Activated naive CD4-positive, alpha-beta T cell treated with anti-CD3 and anti-CD28 coated beads, Interleukin-2, amount 50 U/mL, for 72 hours (primary cell): ENCODE results near the gene SFXN3. TPM values are rescaled to one million over a fixed set of nuclear protein-coding genes. Genes with fewer than 3 reads are reported as not detected.

ENCODE experiments used
- ATAC-seq, 2 donors: fragments of 150-1000 bp; cut with Tn5 transposase; 2 replicates each; pipeline ENCODE4 v1.10.0; 2021; ENCODE audit warnings: mild to moderate bottlenecking in 2 of 2, moderate library complexity in 2 of 2
- DNase-seq, 2 donors: peaks; one replicate each; pipeline ENCODE4 v3.0.0; 2021 to 2022; ENCODE audit warnings: low spot score in 2 of 2
- H3K27ac Mint-ChIP-seq, 2 donors: one replicate each; pipeline ENCODE4 v1.8.0; 2022; ENCODE audit warnings: mild to moderate bottlenecking in 2 of 2, mixed read lengths in 2 of 2
- H3K36me3 Mint-ChIP-seq, 2 donors: one replicate each; pipeline ENCODE4 v1.8.0; 2022; ENCODE audit warnings: mixed read lengths in 2 of 2
- H3K9me3 Mint-ChIP-seq, 2 donors: one replicate each; pipeline ENCODE4 v1.8.0; 2022; ENCODE audit warnings: mixed read lengths in 2 of 2
- total RNA-seq, 2 donors: library from RNA; stranded (reverse); gene quantifications; one replicate each; pipeline ENCODE4 v1.2.3, GENCODE V29; 2022

The SFXN3 gene
- 10 to 100 TPM; 36.9 to 43.9 TPM for total RNA-seq

DNA sequence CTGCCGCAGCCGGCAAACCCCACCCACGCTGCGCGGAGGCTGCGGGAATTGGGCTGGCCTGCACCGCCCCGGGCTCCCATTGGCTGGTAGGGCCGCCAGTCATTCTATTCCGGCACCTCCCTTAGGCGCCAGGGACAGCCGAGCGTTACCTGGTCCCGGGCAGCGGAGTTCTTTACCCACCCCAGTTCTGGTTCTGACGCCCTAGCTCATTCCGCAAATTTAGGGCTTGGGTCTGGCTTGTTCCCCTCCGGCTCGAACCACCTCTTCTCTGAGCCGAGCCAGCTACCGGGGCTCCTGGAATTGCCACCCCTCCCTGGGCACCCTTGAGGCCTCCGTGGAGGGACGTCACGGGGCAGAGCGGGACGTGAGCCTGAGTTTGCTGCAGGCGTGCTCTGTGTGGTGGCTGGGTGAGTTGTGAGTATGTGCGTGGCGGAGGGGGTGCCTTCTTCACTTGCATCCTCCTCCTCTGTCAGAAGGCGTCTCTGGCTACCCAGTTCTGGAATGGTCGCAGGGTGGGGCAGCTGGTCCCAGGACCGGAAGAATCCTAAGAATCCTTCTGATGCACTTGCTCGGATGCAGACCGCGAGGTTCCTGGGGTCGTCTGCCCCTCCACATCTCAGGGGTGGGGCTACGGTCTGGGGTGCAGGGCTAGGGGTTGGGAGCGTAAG, at the start of gene SFXN3, which contains the start of gene PDZD7:
TSS of gene SFXN3 (plus strand) at position 107 of the 668 bp plus-strand sequence. CDS start 3,461 bp downstream, outside the sequence.
TSS of gene PDZD7 (minus strand) at position 2 of the 668 bp plus-strand sequence. CDS start 910 bp downstream, outside the sequence.
- peak; percentile 85 to 86 for ATAC-seq
- Mint-ChIP-seq H3K36me3 (no peaks in the 10 kb centered on the region), H3K27ac (peak within 1 kb of the TSS; percentile 85 to 86), H3K9me3 (no peaks in the 10 kb centered on the region)
- peak; percentile 97 to 98 for DNase-seq

GRCh38 chr10:100982916-100983830, 47.9 kb upstream of the SFXN3 start:
- Mint-ChIP-seq H3K9me3 (no peaks in the 10 kb centered on the region), H3K36me3 (peaks cover 10 to 12% of the 10 kb centered on the region in 2 donors), H3K27ac (peak overlapping the region in 1 of 2 donors; percentile 46)
- DNase-seq, result peak in 1 of 2 donors; percentile 49
- ATAC-seq, result no peak

GRCh38 chr10:100983868-100984671, 47.0 kb upstream of the SFXN3 start:
- Mint-ChIP-seq H3K36me3 (peaks cover 10 to 12% of the 10 kb centered on the region in 2 donors), H3K27ac (no peak overlapping the region), H3K9me3 (no peaks in the 10 kb centered on the region)
- ATAC-seq, result no peak
- peak in 1 of 2 donors; percentile 46 for DNase-seq

GRCh38 chr10:100984672-100985177, 46.3 kb upstream of the SFXN3 start:
- no peak for ATAC-seq
- Mint-ChIP-seq H3K27ac (no peak overlapping the region), H3K36me3 (peaks cover 10 to 12% of the 10 kb centered on the region in 2 donors), H3K9me3 (no peaks in the 10 kb centered on the region)
- DNase-seq, result peak in 1 of 2 donors; percentile 31

DNA sequence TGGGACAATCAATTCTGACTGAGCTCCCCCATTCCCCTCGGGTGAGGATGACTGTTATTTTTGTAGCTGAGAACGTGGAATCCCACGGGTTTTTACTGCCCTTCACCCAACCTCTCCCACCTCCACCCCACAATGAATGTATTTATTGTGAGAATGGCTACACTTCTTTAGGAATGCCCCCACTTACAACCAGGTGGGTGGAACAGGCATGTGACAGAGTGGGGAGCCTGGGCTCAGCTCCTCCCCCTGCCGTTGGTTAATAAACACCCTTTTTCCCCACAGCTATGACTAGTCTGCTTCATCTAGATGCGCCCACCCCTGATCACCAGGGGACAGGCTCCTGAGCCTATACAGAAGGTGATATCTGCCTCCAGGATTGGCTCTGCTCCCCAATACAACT, 45.7 kb upstream of the SFXN3 start:
- no peak for ATAC-seq
- no peaks in the 10 kb centered on the region for H3K9me3 Mint-ChIP-seq
- H3K27ac Mint-ChIP-seq, result peak overlapping the region in 1 of 2 donors; percentile 56
- peaks cover 12 to 13% of the 10 kb centered on the region in 2 donors for H3K36me3 Mint-ChIP-seq
- DNase-seq, result no peak

- DNase-seq (no peak), ATAC-seq (no peak)
- Mint-ChIP-seq H3K27ac (peak overlapping the region; percentile 87 to 96), H3K9me3 (no peaks in the 10 kb centered on the region), H3K36me3 (peaks cover 21 to 25% of the 10 kb centered on the region in 2 donors)
Measured at GRCh38 chr10:100986623-100986951, 44.4 kb upstream of the SFXN3 start.

- Mint-ChIP-seq H3K9me3 (no peaks in the 10 kb centered on the region), H3K36me3 (peaks cover 21 to 25% of the 10 kb centered on the region in 2 donors), H3K27ac (peak within 1 kb of the TSS; percentile 87 to 96)
- ATAC-seq (peak; percentile 96 to 99), DNase-seq (peak; percentile 86)
Measured at GRCh38 chr10:100986952-100987684, 43.9 kb upstream of the SFXN3 start, which contains the start of the genes MRPL43 and TWNK. Gene MRPL43, minus strand, starts transcription at chr10:100987497. Its CDS starts 54 bp downstream, at chr10:100987443. Gene TWNK, plus strand, starts transcription at chr10:100987543. Its CDS starts 668 bp downstream, at chr10:100988211.

DNA sequence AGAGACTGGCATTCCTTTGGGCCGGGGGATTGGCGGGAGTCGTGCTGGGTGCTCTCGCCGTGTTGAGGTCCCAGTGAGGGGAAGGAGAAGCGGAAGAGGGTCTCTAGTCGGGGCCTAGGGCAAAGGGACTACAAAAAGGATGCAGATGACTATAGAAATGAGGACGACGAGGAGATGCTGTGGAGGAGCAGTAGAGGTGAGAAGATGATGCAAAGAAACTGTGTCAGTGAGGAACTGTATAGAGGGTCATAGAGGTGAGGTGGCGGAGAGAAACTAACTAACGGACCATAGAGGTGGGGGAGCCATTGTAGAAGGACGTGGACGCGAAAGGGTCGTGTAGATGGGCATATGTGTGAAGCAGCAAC, 43.4 kb upstream of the SFXN3 start:
- DNase-seq (no peak), ATAC-seq (peak in 1 of 2 donors; percentile 2)
- H3K9me3 Mint-ChIP-seq, result no peaks in the 10 kb centered on the region
- peak overlapping the region; percentile 87 to 96 for H3K27ac Mint-ChIP-seq
- H3K36me3 Mint-ChIP-seq, result peaks cover 21 to 25% of the 10 kb centered on the region in 2 donors

DNA sequence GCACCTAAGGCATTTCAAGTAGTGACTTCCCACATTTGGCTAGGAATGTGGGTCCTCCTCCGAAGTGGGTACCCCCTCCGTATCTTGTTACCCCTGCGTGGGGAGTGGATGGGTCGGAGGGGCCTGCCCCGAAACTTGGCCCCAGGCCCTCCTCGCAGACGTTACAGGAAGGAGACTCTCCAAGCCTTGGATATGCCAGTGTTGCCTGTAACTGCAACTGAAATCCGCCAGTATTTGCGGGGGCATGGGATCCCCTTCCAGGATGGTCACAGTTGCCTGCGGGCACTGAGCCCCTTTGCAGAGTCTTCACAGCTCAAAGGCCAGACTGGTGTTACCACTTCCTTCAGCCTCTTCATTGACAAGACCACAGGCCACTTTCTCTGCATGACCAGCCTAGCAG, 42.9 kb upstream of the SFXN3 start:
- ATAC-seq (no peak), DNase-seq (no peak)
- peak overlapping the region in 1 of 2 donors; percentile 87 for H3K27ac Mint-ChIP-seq
- peaks cover 21 to 25% of the 10 kb centered on the region in 2 donors for H3K36me3 Mint-ChIP-seq
- H3K9me3 Mint-ChIP-seq, result no peaks in the 10 kb centered on the region

DNA sequence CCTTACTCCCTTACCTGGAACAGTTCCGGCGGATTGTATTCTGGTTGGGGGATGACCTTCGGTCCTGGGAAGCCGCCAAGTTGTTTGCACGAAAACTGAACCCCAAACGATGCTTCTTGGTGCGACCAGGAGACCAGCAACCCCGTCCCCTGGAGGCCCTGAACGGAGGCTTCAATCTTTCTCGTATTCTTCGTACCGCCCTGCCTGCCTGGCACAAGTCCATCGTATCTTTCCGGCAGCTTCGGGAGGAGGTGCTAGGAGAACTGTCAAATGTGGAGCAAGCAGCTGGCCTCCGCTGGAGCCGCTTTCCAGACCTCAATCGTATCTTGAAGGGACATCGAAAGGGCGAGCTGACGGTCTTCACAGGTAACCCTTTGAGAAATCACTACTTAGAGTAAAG, 41.9 kb upstream of the SFXN3 start:
- H3K27ac Mint-ChIP-seq, result no peak overlapping the region
- ATAC-seq (no peak), DNase-seq (no peak)
- peaks cover 21 to 25% of the 10 kb centered on the region in 2 donors for H3K36me3 Mint-ChIP-seq
- H3K9me3 Mint-ChIP-seq, result no peaks in the 10 kb centered on the region

- H3K27ac Mint-ChIP-seq, result peak overlapping the region; percentile 42 to 80
- DNase-seq (no peak), ATAC-seq (no peak)
- no peaks in the 10 kb centered on the region for H3K9me3 Mint-ChIP-seq
- peaks cover 10 to 20% of the 10 kb centered on the region in 2 donors for H3K36me3 Mint-ChIP-seq
Measured at GRCh38 chr10:100993986-100994708, 36.9 kb upstream of the SFXN3 start.

- no peak for DNase-seq
- peak overlapping the region; percentile 59 to 80 for H3K27ac Mint-ChIP-seq
- no peaks in the 10 kb centered on the region for H3K9me3 Mint-ChIP-seq
- H3K36me3 Mint-ChIP-seq, result peaks cover 10 to 20% of the 10 kb centered on the region in 2 donors
- ATAC-seq, result no peak
Measured at GRCh38 chr10:100995181-100995580, 35.9 kb upstream of the SFXN3 start.

- ATAC-seq (peak; percentile 22 to 48), DNase-seq (peak in 1 of 2 donors; percentile 51)
- Mint-ChIP-seq H3K27ac (peak overlapping the region; percentile 59 to 85), H3K9me3 (no peaks in the 10 kb centered on the region), H3K36me3 (peaks cover 0 to 6% of the 10 kb centered on the region in 2 donors)
Measured at GRCh38 chr10:100996678-100997359, 34.2 kb upstream of the SFXN3 start.

DNA sequence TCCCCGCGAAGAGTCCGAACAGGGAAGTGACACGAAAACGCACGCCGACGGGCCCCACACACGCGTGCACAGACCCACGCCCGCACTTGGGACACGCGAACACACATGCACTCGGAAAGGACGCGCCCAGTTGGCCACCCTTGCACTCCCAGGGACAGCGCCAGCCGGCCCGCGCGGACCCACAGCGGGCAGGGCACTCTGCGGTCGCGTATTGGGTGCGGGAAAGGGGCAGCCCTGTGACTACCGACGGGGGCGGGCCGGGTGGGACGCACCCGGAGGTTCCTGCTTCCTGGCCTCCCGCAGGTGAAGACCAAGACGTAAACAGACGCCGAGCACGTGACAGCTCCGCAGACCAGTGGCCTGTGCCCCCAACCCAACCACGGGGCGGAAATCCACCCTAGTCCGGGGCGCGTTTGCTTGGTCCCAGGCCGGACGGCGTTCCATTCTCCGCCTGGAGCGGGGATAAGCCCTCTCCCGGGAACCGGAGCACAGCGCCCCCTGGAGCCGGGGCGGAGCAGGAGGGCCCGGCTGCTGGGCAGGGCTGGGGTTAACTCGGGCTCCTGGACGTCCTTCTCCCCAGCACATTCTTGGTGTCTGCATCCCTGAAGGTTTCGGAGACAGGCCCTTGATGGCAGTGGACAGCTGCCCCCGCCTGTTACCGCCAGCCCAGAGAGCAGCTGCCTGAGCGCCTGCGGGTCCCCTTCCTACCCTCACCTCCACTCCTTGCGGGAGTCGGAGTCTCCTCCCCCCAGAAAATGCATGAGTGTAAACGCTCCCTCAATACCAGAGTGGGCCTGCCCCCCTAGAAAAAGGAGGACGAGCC, 33.5 kb upstream of the SFXN3 start:
- H3K9me3 Mint-ChIP-seq, result no peaks in the 10 kb centered on the region
- DNase-seq (peak; percentile 84 to 86), ATAC-seq (peak; percentile 55 to 67)
- H3K27ac Mint-ChIP-seq, result peak overlapping the region; percentile 59 to 72
- H3K36me3 Mint-ChIP-seq, result peaks cover 0 to 6% of the 10 kb centered on the region in 2 donors
